ENCODE data around the gene MCC.

GRCh38 chr5:113299591-113299990 lies 188.7 kb downstream of the MCC start:
- TF ChIP-seq CTCF (IDR thresholded peaks at IDR 0.05) (no peak), POLR2A (IDR thresholded peaks at IDR 0.05) (no peak)
